ENCODE measurements around the gene FAM20C. TPM values are rescaled to one million over a fixed set of nuclear protein-coding genes. Genes with fewer than 3 reads are reported as not detected.

The FAM20C gene
- total RNA-seq, 4 donors from 2014 or later = 3.8 to 28.8 (median 16.4) TPM

DNA sequence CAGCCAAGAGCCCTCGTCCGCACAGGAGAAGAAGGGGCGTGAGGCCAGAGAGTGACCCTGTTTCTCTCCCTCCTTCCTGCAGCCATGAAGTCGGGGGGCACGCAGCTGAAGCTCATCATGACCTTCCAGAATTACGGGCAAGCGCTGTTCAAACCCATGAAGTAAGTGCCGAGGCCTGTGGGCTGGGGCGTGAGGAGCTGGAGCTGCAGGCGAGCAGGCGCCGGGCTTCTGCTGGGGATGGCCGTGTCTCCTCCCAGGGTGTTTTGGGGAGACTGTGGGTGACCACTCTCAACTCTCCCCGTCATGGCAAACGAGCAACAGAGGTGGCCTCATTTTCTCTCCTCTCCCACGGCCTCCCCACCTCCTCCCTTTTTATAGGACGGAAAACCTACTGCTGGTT is 16.4 kb downstream of the FAM20C start:
- intact Hi-C loops (cut with DNase I; ENCODE audit: low total_unique reads) = no loop called here
- H3K4me3 ChIP-seq = no peak overlapping the region
- H3K9me3 ChIP-seq = no peaks in the 10 kb centered on the region
- no peaks in the 10 kb centered on the region for H3K4me1 ChIP-seq
- H3K36me3 ChIP-seq = no peaks in the 10 kb centered on the region
- H3K27me3 ChIP-seq = no peaks in the 10 kb centered on the region
- DNase-seq = no peak
- no peak overlapping the region for H3K27ac ChIP-seq
- TF ChIP-seq, protein P1, sequence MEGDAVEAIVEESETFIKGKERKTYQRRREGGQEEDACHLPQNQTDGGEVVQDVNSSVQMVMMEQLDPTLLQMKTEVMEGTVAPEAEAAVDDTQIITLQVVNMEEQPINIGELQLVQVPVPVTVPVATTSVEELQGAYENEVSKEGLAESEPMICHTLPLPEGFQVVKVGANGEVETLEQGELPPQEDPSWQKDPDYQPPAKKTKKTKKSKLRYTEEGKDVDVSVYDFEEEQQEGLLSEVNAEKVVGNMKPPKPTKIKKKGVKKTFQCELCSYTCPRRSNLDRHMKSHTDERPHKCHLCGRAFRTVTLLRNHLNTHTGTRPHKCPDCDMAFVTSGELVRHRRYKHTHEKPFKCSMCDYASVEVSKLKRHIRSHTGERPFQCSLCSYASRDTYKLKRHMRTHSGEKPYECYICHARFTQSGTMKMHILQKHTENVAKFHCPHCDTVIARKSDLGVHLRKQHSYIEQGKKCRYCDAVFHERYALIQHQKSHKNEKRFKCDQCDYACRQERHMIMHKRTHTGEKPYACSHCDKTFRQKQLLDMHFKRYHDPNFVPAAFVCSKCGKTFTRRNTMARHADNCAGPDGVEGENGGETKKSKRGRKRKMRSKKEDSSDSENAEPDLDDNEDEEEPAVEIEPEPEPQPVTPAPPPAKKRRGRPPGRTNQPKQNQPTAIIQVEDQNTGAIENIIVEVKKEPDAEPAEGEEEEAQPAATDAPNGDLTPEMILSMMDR (IDR thresholded peaks at IDR 0.05) = no peak
- TF ChIP-seq POLR2A (IDR thresholded peaks at IDR 0.05) = no peak

DNA sequence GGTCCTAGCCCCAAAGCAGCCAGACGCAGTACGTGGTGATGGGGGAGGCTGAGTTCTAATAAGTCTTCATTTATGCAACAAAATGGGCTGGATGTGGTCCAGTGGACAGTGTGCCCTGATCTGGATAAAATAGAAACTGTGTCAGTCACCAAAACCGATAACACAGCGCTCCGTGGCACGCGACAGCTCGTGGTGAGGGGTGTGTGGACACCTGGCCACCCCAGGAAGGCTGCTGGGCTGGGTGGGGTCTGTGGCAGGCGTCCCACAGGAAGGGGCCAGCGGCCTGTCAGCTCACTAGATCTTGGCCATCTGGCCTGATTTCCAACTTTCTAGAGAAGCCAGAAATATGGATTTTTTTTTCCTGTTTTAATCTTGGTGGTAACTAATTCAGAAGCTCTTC is 17.0 kb downstream of the FAM20C start:
- Histone ChIP-seq H3K4me1 (no peaks in the 10 kb centered on the region), H3K4me3 (no peak overlapping the region), H3K9me3 (no peaks in the 10 kb centered on the region), H3K27me3 (no peaks in the 10 kb centered on the region), H3K36me3 (no peaks in the 10 kb centered on the region), H3K27ac (no peak overlapping the region)
- DNase-seq = no peak
- TF ChIP-seq, protein P1 (IDR thresholded peaks at IDR 0.05) = no peak
- TF ChIP-seq POLR2A (IDR thresholded peaks at IDR 0.05) = no peak
- intact Hi-C loops (cut with DNase I; ENCODE audit: low total_unique reads) = no loop called here

DNA sequence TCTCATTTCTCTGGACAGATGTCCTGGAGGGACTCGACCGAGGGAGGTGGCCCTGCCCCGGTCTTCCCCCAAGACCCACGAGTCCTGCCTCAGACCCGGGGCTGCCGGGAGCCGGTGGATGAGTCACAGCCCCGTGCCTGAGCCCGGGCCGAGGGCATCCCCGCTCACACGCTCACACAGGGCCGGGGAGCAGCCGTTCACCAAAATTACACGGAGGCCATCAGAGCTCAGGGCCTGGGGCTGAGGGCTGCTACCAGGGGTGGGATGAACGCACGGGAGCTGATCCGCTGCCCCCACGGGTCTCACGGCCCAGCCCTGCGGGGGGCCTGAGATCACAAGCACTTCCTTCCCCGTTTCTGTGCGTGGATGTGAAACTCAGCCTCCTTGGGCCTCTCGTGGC is 17.5 kb downstream of the FAM20C start:
- no peak for DNase-seq
- no peaks in the 10 kb centered on the region for H3K36me3 ChIP-seq
- intact Hi-C loops (cut with DNase I; ENCODE audit: low total_unique reads) = no loop called here

DNA sequence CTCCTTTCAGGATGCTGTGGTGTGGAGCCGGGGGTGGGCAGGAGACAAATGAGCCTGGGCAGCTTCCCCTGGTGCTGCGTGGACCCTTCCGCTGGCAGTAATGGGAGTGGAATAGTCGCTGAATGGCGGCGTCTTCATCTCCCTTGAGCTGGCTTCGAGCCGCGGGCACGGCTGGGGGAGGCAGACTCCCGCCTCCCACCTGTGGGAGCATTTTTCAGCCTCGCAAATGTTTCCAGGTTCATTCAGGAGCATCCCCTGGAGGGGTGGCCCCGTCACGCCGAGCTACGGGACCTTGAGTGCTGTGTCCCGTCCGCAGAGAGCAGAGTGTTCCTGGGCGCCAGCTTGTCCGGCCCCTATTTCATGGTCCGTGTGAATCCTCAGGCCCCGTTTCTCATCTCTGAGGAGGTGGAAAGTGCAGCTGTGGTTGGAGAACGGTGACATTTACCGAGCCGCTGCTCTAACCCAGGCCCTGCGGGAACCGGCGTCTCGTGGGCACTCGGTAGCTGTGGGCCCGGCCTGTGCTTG is 18.1 kb downstream of the FAM20C start:
- Histone ChIP-seq H3K9me3 (no peaks in the 10 kb centered on the region), H3K4me1 (no peaks in the 10 kb centered on the region), H3K36me3 (no peaks in the 10 kb centered on the region), H3K27ac (no peak overlapping the region), H3K27me3 (no peaks in the 10 kb centered on the region), H3K4me3 (no peak overlapping the region)
- no peak for DNase-seq
- no peak for TF ChIP-seq POLR2A (IDR thresholded peaks at IDR 0.05)
- TF ChIP-seq, protein P1 (IDR thresholded peaks at IDR 0.05) = no peak
- intact Hi-C loops (cut with DNase I; ENCODE audit: low total_unique reads) = no loop called here

More for the DNA sequence above, 17.5 kb downstream of the FAM20C start:
- Histone ChIP-seq H3K27ac (no peak overlapping the region), H3K9me3 (no peaks in the 10 kb centered on the region), H3K27me3 (no peaks in the 10 kb centered on the region), H3K4me3 (no peak overlapping the region), H3K4me1 (no peaks in the 10 kb centered on the region)
- TF ChIP-seq, protein P1 (IDR thresholded peaks at IDR 0.05) = no peak
- TF ChIP-seq POLR2A (IDR thresholded peaks at IDR 0.05) = no peak

DNA sequence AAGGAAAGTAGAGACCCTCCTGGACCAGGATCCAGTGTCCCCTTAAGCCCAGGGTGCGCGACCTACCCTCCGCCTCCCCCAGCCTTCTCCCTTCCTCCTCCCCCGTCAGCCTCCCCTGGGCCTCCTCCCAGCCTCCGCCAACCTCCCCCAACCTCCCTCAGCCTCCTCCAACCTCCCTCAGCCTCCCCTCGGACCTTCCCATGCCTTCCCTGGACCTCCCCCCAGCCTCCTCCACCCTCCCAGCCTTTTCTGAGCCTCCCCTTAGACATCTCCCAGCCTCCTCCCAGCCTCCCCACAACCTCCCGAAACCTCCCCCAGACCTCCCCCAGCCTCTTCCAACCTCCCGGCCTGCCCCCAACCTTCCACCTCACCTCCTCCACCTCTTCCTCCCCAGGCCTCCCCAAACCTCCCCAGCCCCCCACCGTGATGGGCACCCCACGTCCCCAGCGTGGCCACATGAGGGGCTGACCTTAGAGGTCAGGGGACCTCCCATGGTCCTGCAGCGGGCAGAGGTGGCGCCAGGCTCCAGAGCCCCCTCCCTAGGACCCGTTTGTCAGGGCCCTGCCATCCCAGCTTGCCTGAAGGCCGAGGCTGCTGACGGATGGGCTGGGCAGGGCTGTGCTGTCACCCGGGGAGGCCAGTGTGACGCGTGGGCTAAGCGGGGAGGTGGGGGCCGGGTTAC is 18.8 kb downstream of the FAM20C start:
- no peak for DNase-seq
- TF ChIP-seq, protein P1 (IDR thresholded peaks at IDR 0.05) = no peak
- TF ChIP-seq POLR2A (IDR thresholded peaks at IDR 0.05) = no peak
- no peak overlapping the region for H3K4me3 ChIP-seq
- intact Hi-C loops (cut with DNase I; ENCODE audit: low total_unique reads) = no loop called here
- H3K36me3 ChIP-seq = no peaks in the 10 kb centered on the region
- no peaks in the 10 kb centered on the region for H3K9me3 ChIP-seq
- no peak overlapping the region for H3K27ac ChIP-seq
- no peaks in the 10 kb centered on the region for H3K27me3 ChIP-seq
- H3K4me1 ChIP-seq = no peaks in the 10 kb centered on the region
